IMR-90 (cell line): ENCODE results near the gene KATNAL2.

Experiments used
- CTCF ChIP-seq: conservative IDR thresholded peaks from 2 replicates; pipeline ENCODE4 v1.5.1; 2012; ENCODE audit warnings: mild to moderate bottlenecking, low read depth, low read length, improper control_type of control experiment
- POLR2A ChIP-seq: IDR thresholded peaks from 2 replicates; pipeline ENCODE4 v1.6.1; 2012; ENCODE audit warnings: mild to moderate bottlenecking, low read depth, low read length

DNA sequence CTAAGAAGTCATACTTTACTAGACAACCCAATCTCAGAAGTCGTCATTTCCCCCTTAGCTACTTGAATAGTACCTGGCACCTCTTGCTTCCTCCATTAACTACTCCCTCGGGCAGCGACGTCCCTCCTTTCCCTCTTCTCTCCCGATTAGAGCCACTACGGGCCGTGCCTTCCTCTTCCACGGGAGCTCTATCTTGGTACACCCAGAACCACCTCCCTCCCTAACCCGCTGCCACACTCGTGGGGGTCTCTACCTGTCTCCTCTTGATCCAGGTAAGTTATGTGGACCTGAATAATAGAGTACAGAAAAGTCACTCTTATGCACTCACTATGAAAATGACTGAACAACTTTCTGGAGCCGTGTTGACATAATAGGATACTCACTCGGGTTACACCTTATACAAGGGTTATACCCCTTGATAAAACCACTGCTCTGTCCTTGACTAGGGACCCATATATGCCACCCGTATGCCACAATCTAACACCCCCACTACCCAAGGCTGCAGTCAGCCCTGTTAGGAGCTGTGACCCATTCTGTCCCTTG, 233.5 kb downstream of the KATNAL2 start:
- TF ChIP-seq POLR2A (no peak), CTCF (no peak)
